ENCODE measurements around the gene COL6A2.

DNA sequence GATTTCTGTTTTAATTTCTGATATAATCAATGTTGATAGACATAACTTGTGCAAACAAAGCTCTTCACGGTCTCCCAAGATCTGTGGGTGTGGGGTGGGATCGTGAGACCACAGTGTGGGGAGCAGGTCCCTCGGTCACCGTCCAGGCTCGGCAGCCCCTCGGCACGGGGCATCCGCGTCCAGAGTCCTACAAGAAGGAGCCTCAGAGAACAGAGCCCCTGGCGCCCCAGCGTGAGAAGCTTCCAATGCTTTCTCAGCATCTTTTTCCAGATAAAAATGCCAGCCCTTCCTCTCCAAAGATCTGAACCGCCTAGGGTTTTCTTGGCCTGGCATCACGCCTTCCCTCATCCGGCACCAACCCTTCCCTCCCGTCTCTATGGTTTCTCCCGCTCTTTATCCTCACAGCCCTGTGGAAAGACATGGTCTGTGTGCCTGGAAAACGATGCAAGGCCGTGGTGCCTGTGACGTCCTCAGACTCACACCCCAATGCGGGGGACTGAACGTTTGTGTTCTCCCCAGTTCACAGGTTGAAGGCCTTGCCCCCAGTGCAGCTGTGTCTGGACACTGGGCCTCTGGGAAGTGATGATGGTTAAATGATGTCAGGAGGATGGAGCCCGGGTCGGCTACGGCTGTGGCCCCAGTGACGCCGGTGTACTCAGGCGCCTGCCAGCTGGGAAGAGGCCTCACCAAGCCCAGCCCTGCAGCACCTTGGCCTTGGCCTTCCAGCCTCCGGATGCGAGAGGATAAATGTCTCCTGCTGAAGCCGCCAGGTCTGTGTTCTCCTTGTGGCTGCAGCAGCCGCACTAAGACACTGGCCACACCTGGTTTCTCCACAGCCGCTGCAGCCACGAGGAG lies 45.9 kb upstream of the COL6A2 start:
- TF ChIP-seq ZNF552 (CRISPR knock-in tag; IDR thresholded peaks at IDR 0.05; ENCODE audit: borderline replicate concordance) (no peak), PHF8 (CRISPR knock-in tag; IDR thresholded peaks at IDR 0.05) (no peak), CC2D1A (CRISPR knock-in tag; IDR thresholded peaks at IDR 0.05) (no peak), ZNF138 (CRISPR knock-in tag; IDR thresholded peaks at IDR 0.05; ENCODE audit: low read depth) (no peak), SETDB1 (CRISPR knock-in tag; IDR thresholded peaks at IDR 0.05; ENCODE audit: borderline replicate concordance) (no peak), EZH2 (conservative IDR thresholded peaks at IDR 0.05; ENCODE audit: low read depth, low read length) (no peak), ZNF30 (CRISPR knock-in tag; IDR thresholded peaks at IDR 0.05) (no peak), GZF1 (CRISPR knock-in tag; IDR thresholded peaks at IDR 0.05) (no peak), TAF1 (CRISPR knock-in tag; IDR thresholded peaks at IDR 0.05) (no peak), POLR2A (IDR thresholded peaks at IDR 0.05; ENCODE audit: insufficient read depth in 1 of 2, low read depth in 2 of 2, low read length in 2 of 2) (no peak), TCF12 (IDR thresholded peaks at IDR 0.05) (no peak), TCF12 (CRISPR knock-in tag; IDR thresholded peaks at IDR 0.05) (no peak)
- TF ChIP-seq, protein P1, sequence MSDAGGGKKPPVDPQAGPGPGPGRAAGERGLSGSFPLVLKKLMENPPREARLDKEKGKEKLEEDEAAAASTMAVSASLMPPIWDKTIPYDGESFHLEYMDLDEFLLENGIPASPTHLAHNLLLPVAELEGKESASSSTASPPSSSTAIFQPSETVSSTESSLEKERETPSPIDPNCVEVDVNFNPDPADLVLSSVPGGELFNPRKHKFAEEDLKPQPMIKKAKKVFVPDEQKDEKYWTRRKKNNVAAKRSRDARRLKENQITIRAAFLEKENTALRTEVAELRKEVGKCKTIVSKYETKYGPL (CRISPR knock-in tag; IDR thresholded peaks at IDR 0.05): no peak
- TF ChIP-seq, protein P2, sequence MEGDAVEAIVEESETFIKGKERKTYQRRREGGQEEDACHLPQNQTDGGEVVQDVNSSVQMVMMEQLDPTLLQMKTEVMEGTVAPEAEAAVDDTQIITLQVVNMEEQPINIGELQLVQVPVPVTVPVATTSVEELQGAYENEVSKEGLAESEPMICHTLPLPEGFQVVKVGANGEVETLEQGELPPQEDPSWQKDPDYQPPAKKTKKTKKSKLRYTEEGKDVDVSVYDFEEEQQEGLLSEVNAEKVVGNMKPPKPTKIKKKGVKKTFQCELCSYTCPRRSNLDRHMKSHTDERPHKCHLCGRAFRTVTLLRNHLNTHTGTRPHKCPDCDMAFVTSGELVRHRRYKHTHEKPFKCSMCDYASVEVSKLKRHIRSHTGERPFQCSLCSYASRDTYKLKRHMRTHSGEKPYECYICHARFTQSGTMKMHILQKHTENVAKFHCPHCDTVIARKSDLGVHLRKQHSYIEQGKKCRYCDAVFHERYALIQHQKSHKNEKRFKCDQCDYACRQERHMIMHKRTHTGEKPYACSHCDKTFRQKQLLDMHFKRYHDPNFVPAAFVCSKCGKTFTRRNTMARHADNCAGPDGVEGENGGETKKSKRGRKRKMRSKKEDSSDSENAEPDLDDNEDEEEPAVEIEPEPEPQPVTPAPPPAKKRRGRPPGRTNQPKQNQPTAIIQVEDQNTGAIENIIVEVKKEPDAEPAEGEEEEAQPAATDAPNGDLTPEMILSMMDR (CRISPR knock-in tag; IDR thresholded peaks at IDR 0.05): no peak
